ENCODE results near the gene LIMA1. TPM values are rescaled to one million over a fixed set of nuclear protein-coding genes. Genes with fewer than 3 reads are reported as not detected.

Gene LIMA1
- total and polyA plus RNA-seq, 9 of the 15 experiments (the other 6 are each of a cell fraction or from before 2014, with no cell fraction given), result 20.2 to 37.8 (median 27.3) TPM

- TF ChIP-seq, protein P1, sequence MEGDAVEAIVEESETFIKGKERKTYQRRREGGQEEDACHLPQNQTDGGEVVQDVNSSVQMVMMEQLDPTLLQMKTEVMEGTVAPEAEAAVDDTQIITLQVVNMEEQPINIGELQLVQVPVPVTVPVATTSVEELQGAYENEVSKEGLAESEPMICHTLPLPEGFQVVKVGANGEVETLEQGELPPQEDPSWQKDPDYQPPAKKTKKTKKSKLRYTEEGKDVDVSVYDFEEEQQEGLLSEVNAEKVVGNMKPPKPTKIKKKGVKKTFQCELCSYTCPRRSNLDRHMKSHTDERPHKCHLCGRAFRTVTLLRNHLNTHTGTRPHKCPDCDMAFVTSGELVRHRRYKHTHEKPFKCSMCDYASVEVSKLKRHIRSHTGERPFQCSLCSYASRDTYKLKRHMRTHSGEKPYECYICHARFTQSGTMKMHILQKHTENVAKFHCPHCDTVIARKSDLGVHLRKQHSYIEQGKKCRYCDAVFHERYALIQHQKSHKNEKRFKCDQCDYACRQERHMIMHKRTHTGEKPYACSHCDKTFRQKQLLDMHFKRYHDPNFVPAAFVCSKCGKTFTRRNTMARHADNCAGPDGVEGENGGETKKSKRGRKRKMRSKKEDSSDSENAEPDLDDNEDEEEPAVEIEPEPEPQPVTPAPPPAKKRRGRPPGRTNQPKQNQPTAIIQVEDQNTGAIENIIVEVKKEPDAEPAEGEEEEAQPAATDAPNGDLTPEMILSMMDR (IDR thresholded peaks at IDR 0.05 in 2 of 3, conservative IDR thresholded peaks at IDR 0.05 in 1 of 3; ENCODE audit: insufficient read depth in 2 of 3, low read depth in 1 of 3, low read length in 3 of 3), result peak in 2 of 3 experiments; percentile 31 to 49; a peak in 3 of 6 replicates
- TF ChIP-seq ZFP30 (CRISPR knock-in tag; IDR thresholded peaks at IDR 0.05; ENCODE audit: borderline replicate concordance), result peak; percentile 81; the same call in 1 of the 2 replicates
- no peak for TF ChIP-seq ZHX1 (conservative IDR thresholded peaks at IDR 0.05; ENCODE audit: low read length)
- TF ChIP-seq POLR2G (IDR thresholded peaks at IDR 0.05; ENCODE audit: low read depth, low read length), result peak; percentile 95
- TF ChIP-seq NR2C2 (CRISPR knock-in tag; IDR thresholded peaks at IDR 0.05), result 0 out of 2 replicates have a peak, but pooled peaks have one; percentile 16
- no peak for TF ChIP-seq NR2C2 (tag; IDR thresholded peaks at IDR 0.05)
- no peak for TF ChIP-seq CSDE1 (IDR thresholded peaks at IDR 0.05)
- peak; percentile 74; the same call in 1 of the 2 replicates for TF ChIP-seq KLF1 (tag; IDR thresholded peaks at IDR 0.05)
- peak; percentile 77 for TF ChIP-seq HDGF (IDR thresholded peaks at IDR 0.05)
- TF ChIP-seq NUFIP1 (IDR thresholded peaks at IDR 0.05; ENCODE audit: partially characterized antibody), result no peak
- TF ChIP-seq POU5F1 (IDR thresholded peaks at IDR 0.05; ENCODE audit: borderline replicate concordance, low read depth, low read length, partially characterized antibody), result no peak
- TF ChIP-seq NFIC (IDR thresholded peaks at IDR 0.05), result 0 out of 2 replicates have a peak, but pooled peaks have one; percentile 4
- TF ChIP-seq ZNF263 (CRISPR knock-in tag; IDR thresholded peaks at IDR 0.05; ENCODE audit: borderline replicate concordance), result 0 out of 2 replicates have a peak, but pooled peaks have one; percentile 26
- TF ChIP-seq, protein P2, sequence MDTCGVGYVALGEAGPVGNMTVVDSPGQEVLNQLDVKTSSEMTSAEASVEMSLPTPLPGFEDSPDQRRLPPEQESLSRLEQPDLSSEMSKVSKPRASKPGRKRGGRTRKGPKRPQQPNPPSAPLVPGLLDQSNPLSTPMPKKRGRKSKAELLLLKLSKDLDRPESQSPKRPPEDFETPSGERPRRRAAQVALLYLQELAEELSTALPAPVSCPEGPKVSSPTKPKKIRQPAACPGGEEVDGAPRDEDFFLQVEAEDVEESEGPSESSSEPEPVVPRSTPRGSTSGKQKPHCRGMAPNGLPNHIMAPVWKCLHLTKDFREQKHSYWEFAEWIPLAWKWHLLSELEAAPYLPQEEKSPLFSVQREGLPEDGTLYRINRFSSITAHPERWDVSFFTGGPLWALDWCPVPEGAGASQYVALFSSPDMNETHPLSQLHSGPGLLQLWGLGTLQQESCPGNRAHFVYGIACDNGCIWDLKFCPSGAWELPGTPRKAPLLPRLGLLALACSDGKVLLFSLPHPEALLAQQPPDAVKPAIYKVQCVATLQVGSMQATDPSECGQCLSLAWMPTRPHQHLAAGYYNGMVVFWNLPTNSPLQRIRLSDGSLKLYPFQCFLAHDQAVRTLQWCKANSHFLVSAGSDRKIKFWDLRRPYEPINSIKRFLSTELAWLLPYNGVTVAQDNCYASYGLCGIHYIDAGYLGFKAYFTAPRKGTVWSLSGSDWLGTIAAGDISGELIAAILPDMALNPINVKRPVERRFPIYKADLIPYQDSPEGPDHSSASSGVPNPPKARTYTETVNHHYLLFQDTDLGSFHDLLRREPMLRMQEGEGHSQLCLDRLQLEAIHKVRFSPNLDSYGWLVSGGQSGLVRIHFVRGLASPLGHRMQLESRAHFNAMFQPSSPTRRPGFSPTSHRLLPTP (IDR thresholded peaks at IDR 0.05; ENCODE audit: borderline replicate concordance, extremely low read depth, insufficient read length), result no peak
- TF ChIP-seq EP400 (IDR thresholded peaks at IDR 0.05), result peak; percentile 55; the same call in 1 of the 2 replicates
- TF ChIP-seq TEAD2 (tag; IDR thresholded peaks at IDR 0.05), result no peak
- peak; percentile 72 for TF ChIP-seq SUPT5H (IDR thresholded peaks at IDR 0.05)
- TF ChIP-seq RBBP5 (IDR thresholded peaks at IDR 0.05; ENCODE audit: borderline replicate concordance, insufficient read depth, low read length, poor library complexity, severe bottlenecking), result peak; percentile 91
- TF ChIP-seq MIER1 (IDR thresholded peaks at IDR 0.05; ENCODE audit: low read depth), result no peak
- TF ChIP-seq DNMT1 (IDR thresholded peaks at IDR 0.05), result no peak
Measured at GRCh38 chr12:50167049-50167828, 116.1 kb downstream of the LIMA1 start, which contains the start of gene CERS5 (continued).
